ENCODE results near the gene SCO1. TPM values are rescaled to one million over a fixed set of nuclear protein-coding genes. Genes with fewer than 3 reads are reported as not detected.

Gene SCO1
- total RNA-seq, 1 experiment from 2014 or later: 60.3 TPM

DNA sequence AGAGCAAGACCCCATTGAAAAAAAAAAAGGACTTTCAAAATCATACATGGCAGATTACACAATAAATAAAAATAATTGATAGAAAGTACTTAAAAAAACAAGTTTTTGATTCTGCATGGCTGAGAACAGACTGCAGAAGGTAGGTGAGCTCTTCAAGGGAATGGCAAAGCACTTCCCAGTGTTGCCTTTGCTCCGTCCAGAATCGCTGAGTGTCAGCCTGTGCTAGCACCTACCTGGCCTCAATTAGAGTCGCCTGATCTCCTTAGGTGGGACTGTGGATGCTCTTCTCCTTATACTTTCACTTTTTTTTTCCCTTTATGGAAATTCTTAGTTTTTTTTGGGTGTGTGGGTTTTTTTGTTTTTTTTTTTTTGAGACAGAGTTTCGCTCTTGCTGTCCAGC, 38.5 kb upstream of the SCO1 start:
- Histone ChIP-seq H2BK20ac (ENCODE audit: low read depth, low read length, poor library complexity, severe bottlenecking) (no peak overlapping the region), H3K56ac (ENCODE audit: insufficient read length, low read depth, low read length) (no peak overlapping the region), H3K14ac (ENCODE audit: insufficient read depth, low read length) (no peak overlapping the region), H4K8ac (replicated peaks; ENCODE audit: insufficient read length, low read depth, low read length) (no peak overlapping the region), H4K5ac (ENCODE audit: insufficient read length, low read depth, low read length) (no peak overlapping the region), H2AK5ac (ENCODE audit: insufficient read length, low read length) (no peak overlapping the region), H3K79me1 (ENCODE audit: insufficient read depth, low read depth, low read length, poor library complexity, severe bottlenecking) (no peaks in the 10 kb centered on the region), H3K4me2 (ENCODE audit: insufficient read depth, insufficient read length, low read length) (no peak overlapping the region), H4K91ac (ENCODE audit: insufficient read length, low read depth, low read length) (no peak overlapping the region), H2BK15ac (ENCODE audit: low read depth, low read length) (no peak overlapping the region), H2BK12ac (ENCODE audit: insufficient read length, low read depth, low read length) (no peak overlapping the region), H3K18ac (ENCODE audit: insufficient read length, low read depth, low read length) (no peak overlapping the region), H4K20me1 (ENCODE audit: control insufficient read depth, insufficient read depth, insufficient read length) (no peaks in the 10 kb centered on the region), H3K9ac (ENCODE audit: extremely low read depth, insufficient read length, low read length) (no peak overlapping the region), H2BK5ac (ENCODE audit: insufficient read length, low read length) (no peak overlapping the region), H2BK120ac (ENCODE audit: low read depth, low read length, poor library complexity, severe bottlenecking) (no peak overlapping the region), H3T11ph (ENCODE audit: low read length) (no peak overlapping the region), H3K23me2 (ENCODE audit: insufficient read length, low read depth, low read length, poor library complexity, severe bottlenecking) (no peaks in the 10 kb centered on the region), H3K27ac (ENCODE audit: insufficient read length, low read depth, low read length) (no peak overlapping the region), H3K79me2 (ENCODE audit: insufficient read depth, low read length) (no peaks in the 10 kb centered on the region), H3K9me3 (ENCODE audit: control insufficient read depth, low read depth, low read length) (no peaks in the 10 kb centered on the region), H2AFZ (ENCODE audit: low read length) (no peak overlapping the region), H3K27me3 (ENCODE audit: insufficient read depth, low read length) (no peaks in the 10 kb centered on the region), H3K4me1 (ENCODE audit: insufficient read depth, low read length) (no peaks in the 10 kb centered on the region; the same call in 1 of the 2 replicates), H3K4ac (ENCODE audit: low read depth, low read length) (no peak overlapping the region), H3K23ac (ENCODE audit: insufficient read length, low read depth, low read length) (no peak overlapping the region)
- Mint-ChIP-seq H3K9me3 (peaks cover 0 to 2% of the 10 kb centered on the region in 2 experiments; a peak in 4 of 5 replicates), H3K27me3 (ENCODE audit: low read depth) (peaks cover 1% of the 10 kb centered on the region; the same call in 1 of the 2 replicates), H3K4me3 (no peak overlapping the region), H3K27ac (no peak overlapping the region), H3K4me1 (peaks cover 22 to 25% of the 10 kb centered on the region in 2 experiments), H3K36me3 (ENCODE audit: insufficient read depth in 1 of 3, low read depth in 3 of 3) (peaks cover 0 to 4% (median 2%) of the 10 kb centered on the region in 3 experiments; a peak in 4 of 7 replicates)
- no CpG with 5 or more reads among the region's 4 CpGs for WGBS (ENCODE audit: extremely low coverage, insufficient read length, low lambda C conversion rate)
- peak; percentile 4 for DNase-seq
- TF ChIP-seq, protein P1, sequence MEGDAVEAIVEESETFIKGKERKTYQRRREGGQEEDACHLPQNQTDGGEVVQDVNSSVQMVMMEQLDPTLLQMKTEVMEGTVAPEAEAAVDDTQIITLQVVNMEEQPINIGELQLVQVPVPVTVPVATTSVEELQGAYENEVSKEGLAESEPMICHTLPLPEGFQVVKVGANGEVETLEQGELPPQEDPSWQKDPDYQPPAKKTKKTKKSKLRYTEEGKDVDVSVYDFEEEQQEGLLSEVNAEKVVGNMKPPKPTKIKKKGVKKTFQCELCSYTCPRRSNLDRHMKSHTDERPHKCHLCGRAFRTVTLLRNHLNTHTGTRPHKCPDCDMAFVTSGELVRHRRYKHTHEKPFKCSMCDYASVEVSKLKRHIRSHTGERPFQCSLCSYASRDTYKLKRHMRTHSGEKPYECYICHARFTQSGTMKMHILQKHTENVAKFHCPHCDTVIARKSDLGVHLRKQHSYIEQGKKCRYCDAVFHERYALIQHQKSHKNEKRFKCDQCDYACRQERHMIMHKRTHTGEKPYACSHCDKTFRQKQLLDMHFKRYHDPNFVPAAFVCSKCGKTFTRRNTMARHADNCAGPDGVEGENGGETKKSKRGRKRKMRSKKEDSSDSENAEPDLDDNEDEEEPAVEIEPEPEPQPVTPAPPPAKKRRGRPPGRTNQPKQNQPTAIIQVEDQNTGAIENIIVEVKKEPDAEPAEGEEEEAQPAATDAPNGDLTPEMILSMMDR (conservative IDR thresholded peaks at IDR 0.05): no peak
